Upper lobe of left lung (tissue), 6 donors: ENCODE results near the gene PIGU. TPM values are rescaled to one million over a fixed set of nuclear protein-coding genes. Genes with fewer than 3 reads are reported as not detected.

Source experiments
- ATAC-seq, 2 donors: fragments of 200-7000 bp; cut with Tn5 transposase; one replicate each; pipeline ENCODE4 v1.9.1; 2022; ENCODE audit warnings: mild to moderate bottlenecking in 2 of 2, moderate library complexity in 2 of 2; ENCODE audit not compliant: low FRiP score in 2 of 2
- DNase-seq, 2 donors: peaks; one replicate each; pipeline ENCODE4 v3.0.0-alpha.2; 2019 to 2020
- H3K27ac ChIP-seq, 4 donors: fragments of 200-600 bp; sonication (generic); one replicate each; pipeline ENCODE4 v1.5.1; 2016 to 2019
- H3K27me3 ChIP-seq, 4 donors: fragments of 200-600 bp; sonication (generic); one replicate each; pipeline ENCODE4 v1.5.1; 2017 to 2019
- H3K36me3 ChIP-seq, 4 donors: fragments of 200-600 bp; sonication (generic); one replicate each; pipeline ENCODE4 v1.5.1; 2016 to 2019
- H3K4me1 ChIP-seq, 4 donors: fragments of 200-600 bp; sonication (generic); one replicate each; pipeline ENCODE4 v1.5.1; 2018 to 2019
- H3K4me3 ChIP-seq, 4 donors: fragments of 200-600 bp; sonication (generic); one replicate each; pipeline ENCODE4 v1.5.1; 2017 to 2019; ENCODE audit warnings: mild to moderate bottlenecking in 2 of 4, moderate library complexity in 1 of 4
- H3K9me3 ChIP-seq, 4 donors: fragments of 200-600 bp; sonication (generic); one replicate each; pipeline ENCODE4 v1.5.1; 2018 to 2019
- CTCF ChIP-seq, 6 experiments: fragments of 450-650 bp in 4 of 6; fragments of 200-600 bp in 2 of 6; sonication (generic) in 2 of 6; IDR thresholded peaks; one replicate each; pipeline ENCODE4 v1.5.1; 2016 to 2019; ENCODE audit warnings: antibody characterized with exemption in 6 of 6
- EP300 ChIP-seq, 4 donors: sonication (generic); formaldehyde crosslinking; IDR thresholded peaks; one replicate each; pipeline ENCODE4 v1.5.1; 2017; ENCODE audit warnings: antibody characterized with exemption in 4 of 4, control low read depth in 2 of 4
- POLR2A ChIP-seq, 4 donors: fragments of 450-650 bp; IDR thresholded peaks; one replicate each; pipeline ENCODE4 v1.5.1; 2016 to 2017; ENCODE audit warnings: antibody characterized with exemption in 4 of 4, mild to moderate bottlenecking in 2 of 4
- POLR2AphosphoS5 ChIP-seq, 2 donors: sonication (generic); formaldehyde crosslinking; IDR thresholded peaks; one replicate each; pipeline ENCODE4 v1.5.1; 2017; ENCODE audit warnings: antibody characterized with exemption in 2 of 2
- WGBS, 2 donors: methylation state at CpG; one replicate each; pipeline ENCODE4 v1.1.5; 2017 to 2018; 5-methylcytosine and 5-hydroxymethylcytosine counted together
- total RNA-seq, 6 donors: library from RNA; depleted of rRNA in 4 of 6; stranded (reverse); fragments of >200 nt in 4 of 6; gene quantifications; one replicate each; pipeline versions ENCODE4 v1.1.0 to v1.2.1, GENCODE V29; 2016 to 2021
- donor health status: DM: no; HTN: no; CAD: no; lungs with moderate emphysema.
- donor health status: DM: no; HTN: yes; CAD: no; lungs with severe emphysema.

The PIGU gene
- total RNA-seq, 6 donors from 2014 or later: 8.0 to 17.1 (median 12.7) TPM

GRCh38 chr20:34535301-34535840 lies 141.5 kb downstream of the PIGU start:
- peaks cover 32 to 85% (median 73%) of the 10 kb centered on the region in 4 donors for H3K36me3 ChIP-seq
- peaks cover 0 to 7% (median 3%) of the 10 kb centered on the region in 4 donors for H3K4me1 ChIP-seq
- no peak for ATAC-seq
- DNase-seq: no peak
- H3K27me3 ChIP-seq: no peaks in the 10 kb centered on the region
- H3K4me3 ChIP-seq: no peak overlapping the region
- WGBS, 2 donors: 94 to 96% methylated on average over 14 to 15 of the region's 15 CpGs
- TF ChIP-seq POLR2A (IDR thresholded peaks at IDR 0.05): no peak
- no peak for TF ChIP-seq POLR2AphosphoS5 (IDR thresholded peaks at IDR 0.05)
- no peak for TF ChIP-seq CTCF (IDR thresholded peaks at IDR 0.05)
- TF ChIP-seq EP300 (IDR thresholded peaks at IDR 0.05): no peak
- no peak overlapping the region for H3K27ac ChIP-seq
- H3K9me3 ChIP-seq: no peaks in the 10 kb centered on the region

GRCh38 chr20:34534391-34535165 lies 142.3 kb downstream of the PIGU start:
- H3K36me3 ChIP-seq: peaks cover 28 to 84% (median 74%) of the 10 kb centered on the region in 4 donors
- no peaks in the 10 kb centered on the region for H3K9me3 ChIP-seq
- H3K4me1 ChIP-seq: peaks cover 4 to 15% (median 8%) of the 10 kb centered on the region in 4 donors
- no peak for DNase-seq
- no peak overlapping the region for H3K27ac ChIP-seq
- no peak for ATAC-seq
- WGBS, 2 donors: 95% methylated on average over 10 to 15 of the region's 15 CpGs
- H3K4me3 ChIP-seq: no peak overlapping the region
- H3K27me3 ChIP-seq: no peaks in the 10 kb centered on the region
- TF ChIP-seq POLR2A (IDR thresholded peaks at IDR 0.05) (no peak), EP300 (IDR thresholded peaks at IDR 0.05) (no peak), POLR2AphosphoS5 (IDR thresholded peaks at IDR 0.05) (no peak), CTCF (IDR thresholded peaks at IDR 0.05) (no peak)

GRCh38 chr20:34532756-34533155 lies 144.1 kb downstream of the PIGU start:
- no peak for ATAC-seq
- WGBS, 2 donors: 87 to 95% methylated on average over 5 to 7 of the region's 7 CpGs
- H3K4me1 ChIP-seq: peaks cover 16 to 28% (median 17%) of the 10 kb centered on the region in 4 donors
- TF ChIP-seq CTCF (IDR thresholded peaks at IDR 0.05) (no peak), EP300 (IDR thresholded peaks at IDR 0.05) (no peak), POLR2A (IDR thresholded peaks at IDR 0.05) (no peak), POLR2AphosphoS5 (IDR thresholded peaks at IDR 0.05) (no peak)
- no peak overlapping the region for H3K27ac ChIP-seq
- no peak for DNase-seq
- peaks cover 28 to 93% (median 81%) of the 10 kb centered on the region in 4 donors for H3K36me3 ChIP-seq
- no peak overlapping the region for H3K4me3 ChIP-seq
- H3K27me3 ChIP-seq: no peaks in the 10 kb centered on the region
- no peaks in the 10 kb centered on the region for H3K9me3 ChIP-seq

GRCh38 chr20:34532320-34532719 lies 144.6 kb downstream of the PIGU start:
- 86% methylated on average over 8 of the region's 8 CpGs for WGBS, 2 donors
- no peak for ATAC-seq
- no peak for DNase-seq
- Histone ChIP-seq H3K36me3 (peaks cover 31 to 93% (median 83%) of the 10 kb centered on the region in 4 donors), H3K27ac (no peak overlapping the region), H3K4me1 (peaks cover 16 to 29% (median 17%) of the 10 kb centered on the region in 4 donors), H3K27me3 (no peaks in the 10 kb centered on the region), H3K9me3 (no peaks in the 10 kb centered on the region), H3K4me3 (no peak overlapping the region)
- TF ChIP-seq POLR2AphosphoS5 (IDR thresholded peaks at IDR 0.05) (no peak), EP300 (IDR thresholded peaks at IDR 0.05) (no peak), CTCF (IDR thresholded peaks at IDR 0.05) (no peak), POLR2A (IDR thresholded peaks at IDR 0.05) (no peak)
